ENCODE measurements around the gene SPATA31D1.
"Not testable (repeated sequence)": the region's sequence is repeated elsewhere in the genome, so short reads cannot be mapped to it uniquely, and the experiment has no call there.

The SPATA31D1 gene

DNA sequence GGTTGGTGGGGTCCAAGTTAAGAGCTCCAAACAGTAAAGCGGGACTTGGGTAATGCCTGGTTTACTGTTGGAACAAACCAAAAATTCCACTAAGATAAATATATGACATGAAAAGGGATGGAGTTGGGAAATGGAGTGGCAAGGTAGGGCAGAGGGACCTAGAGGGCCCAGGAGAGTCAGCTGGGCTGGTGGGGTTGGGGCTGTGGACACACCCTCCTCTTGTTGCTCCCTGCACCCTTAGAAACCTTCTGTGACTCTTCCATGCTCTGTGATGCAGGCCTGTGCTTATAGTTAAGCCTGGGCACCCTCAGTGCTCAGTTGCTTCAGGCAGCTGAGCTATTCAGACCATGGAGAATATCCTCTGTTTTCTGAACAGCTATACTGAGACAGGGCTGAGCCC lies at the start of gene SPATA31D1:
Gene SPATA31D1, plus strand, starts transcription at position 301 of the 400 bp plus-strand sequence. Its CDS starts 47 bp downstream, at position 348.
- H3K36me3 ChIP-seq (replicated peaks); in situ Hi-C loops (cut with MboI; ENCODE audit: low sequenced_read_pairs); H3K4me3 ChIP-seq; H3K4me1 ChIP-seq; DNase-seq (ENCODE audit: low spot score in 2 of 2); H3K27me3 ChIP-seq (ENCODE audit: low read depth); H3K9me3 ChIP-seq: not testable (repeated sequence)

DNA sequence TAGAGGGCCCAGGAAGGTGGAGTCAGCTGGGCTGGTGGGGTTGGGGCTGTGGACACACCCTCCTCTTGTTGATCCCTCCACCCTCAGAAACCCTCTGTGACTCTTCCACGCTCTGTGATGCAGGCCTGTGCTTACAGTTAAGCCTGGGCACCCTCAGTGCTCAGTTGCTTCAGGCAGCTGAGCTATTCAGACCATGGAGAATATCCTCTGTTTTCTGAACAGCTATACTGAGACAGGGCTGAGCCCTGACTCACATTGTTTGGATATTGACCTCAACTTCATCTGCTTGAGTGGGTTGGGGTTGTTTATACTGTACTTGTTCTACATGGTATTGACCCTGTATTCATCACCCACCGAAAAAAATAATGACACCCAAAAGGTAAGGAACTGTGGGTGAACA lies 45.2 kb upstream of the SPATA31D1 start, which contains the start of gene SPATA31D3:
Gene SPATA31D3, plus strand, starts transcription at position 108 of the 400 bp plus-strand sequence. Its CDS starts 86 bp downstream, at position 194.
- H3K36me3 ChIP-seq (replicated peaks); in situ Hi-C loops (cut with MboI; ENCODE audit: low sequenced_read_pairs); H3K27me3 ChIP-seq (ENCODE audit: low read depth); H3K4me1 ChIP-seq; H3K9me3 ChIP-seq; DNase-seq (ENCODE audit: low spot score in 2 of 2); H3K4me3 ChIP-seq: not testable (repeated sequence)

DNA sequence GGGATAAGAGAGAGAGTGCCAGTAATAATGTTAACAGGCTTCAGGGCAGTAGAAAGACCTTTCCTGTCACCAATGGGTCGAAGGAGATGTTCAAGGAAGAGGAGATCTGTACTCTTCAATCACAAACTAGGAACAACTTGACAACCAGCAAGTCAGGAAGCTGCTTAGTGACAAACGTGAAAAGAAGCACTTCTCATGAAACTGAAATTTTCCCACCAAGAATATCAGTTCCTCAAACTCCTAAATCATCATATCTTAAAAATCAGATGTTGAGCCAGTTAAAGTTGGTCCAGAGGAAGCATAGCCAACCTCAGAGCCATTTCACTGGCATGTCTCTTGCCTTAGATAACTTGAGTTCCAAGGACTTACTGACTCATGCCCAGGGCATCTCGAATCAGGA lies 39.9 kb upstream of the SPATA31D1 start:
- H3K36me3 ChIP-seq (replicated peaks); in situ Hi-C loops (cut with MboI; ENCODE audit: low sequenced_read_pairs); H3K4me1 ChIP-seq; H3K9me3 ChIP-seq; H3K4me3 ChIP-seq; H3K27me3 ChIP-seq (ENCODE audit: low read depth); DNase-seq (ENCODE audit: low spot score in 2 of 2): not testable (repeated sequence)

DNA sequence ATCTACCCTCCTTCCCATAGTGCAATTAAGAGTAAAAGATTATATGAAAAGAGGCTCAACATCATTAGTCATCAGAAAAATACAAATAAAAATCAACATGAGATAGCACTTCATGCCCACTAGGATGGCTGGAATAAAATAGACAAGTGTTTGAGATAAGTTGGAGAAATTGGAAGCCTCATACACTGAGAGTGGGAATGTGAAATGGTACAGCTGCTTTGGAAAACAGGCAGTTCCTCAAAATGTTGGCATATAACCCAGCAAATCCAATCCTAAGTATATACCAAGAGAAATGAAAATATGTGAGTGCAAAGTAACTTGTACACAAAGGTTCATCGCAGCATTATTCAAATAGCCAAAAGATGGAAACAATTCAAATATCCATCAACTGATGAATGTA lies 35.5 kb upstream of the SPATA31D1 start:
- Histone ChIP-seq H3K4me1 (no peaks in the 10 kb centered on the region), H3K27me3 (ENCODE audit: low read depth) (no peaks in the 10 kb centered on the region), H3K4me3 (no peak overlapping the region), H3K36me3 (replicated peaks) (no peaks in the 10 kb centered on the region), H3K9me3 (no peaks in the 10 kb centered on the region)
- in situ Hi-C loops (cut with MboI; ENCODE audit: low sequenced_read_pairs), result no loop called here
- DNase-seq (ENCODE audit: low spot score in 2 of 2), result no peak

DNA sequence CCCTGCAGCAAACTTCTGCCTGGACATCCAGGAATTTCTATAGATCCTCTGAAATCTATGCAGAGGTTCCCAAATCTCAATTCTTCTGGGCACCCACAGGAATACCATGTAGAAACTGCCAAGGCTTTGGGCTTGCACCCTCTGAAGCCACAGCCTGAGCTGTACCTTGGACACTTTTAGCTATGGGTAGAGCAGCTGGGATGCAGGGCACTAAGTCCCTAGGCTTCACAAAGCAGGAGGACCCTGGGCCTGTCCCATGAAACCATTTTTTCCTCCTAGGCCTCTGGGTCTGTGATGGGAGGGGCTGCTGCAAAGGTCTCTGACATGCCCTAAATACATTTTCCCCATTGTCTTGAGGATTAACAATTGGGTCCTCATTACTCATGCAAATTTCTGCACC lies 32.9 kb upstream of the SPATA31D1 start:
- no peak for DNase-seq (ENCODE audit: low spot score in 2 of 2)
- Histone ChIP-seq H3K4me3 (no peak overlapping the region), H3K36me3 (replicated peaks) (no peaks in the 10 kb centered on the region), H3K4me1 (no peaks in the 10 kb centered on the region), H3K27me3 (ENCODE audit: low read depth) (no peaks in the 10 kb centered on the region), H3K9me3 (no peaks in the 10 kb centered on the region)
- in situ Hi-C loops (cut with MboI; ENCODE audit: low sequenced_read_pairs), result no loop called here

DNA sequence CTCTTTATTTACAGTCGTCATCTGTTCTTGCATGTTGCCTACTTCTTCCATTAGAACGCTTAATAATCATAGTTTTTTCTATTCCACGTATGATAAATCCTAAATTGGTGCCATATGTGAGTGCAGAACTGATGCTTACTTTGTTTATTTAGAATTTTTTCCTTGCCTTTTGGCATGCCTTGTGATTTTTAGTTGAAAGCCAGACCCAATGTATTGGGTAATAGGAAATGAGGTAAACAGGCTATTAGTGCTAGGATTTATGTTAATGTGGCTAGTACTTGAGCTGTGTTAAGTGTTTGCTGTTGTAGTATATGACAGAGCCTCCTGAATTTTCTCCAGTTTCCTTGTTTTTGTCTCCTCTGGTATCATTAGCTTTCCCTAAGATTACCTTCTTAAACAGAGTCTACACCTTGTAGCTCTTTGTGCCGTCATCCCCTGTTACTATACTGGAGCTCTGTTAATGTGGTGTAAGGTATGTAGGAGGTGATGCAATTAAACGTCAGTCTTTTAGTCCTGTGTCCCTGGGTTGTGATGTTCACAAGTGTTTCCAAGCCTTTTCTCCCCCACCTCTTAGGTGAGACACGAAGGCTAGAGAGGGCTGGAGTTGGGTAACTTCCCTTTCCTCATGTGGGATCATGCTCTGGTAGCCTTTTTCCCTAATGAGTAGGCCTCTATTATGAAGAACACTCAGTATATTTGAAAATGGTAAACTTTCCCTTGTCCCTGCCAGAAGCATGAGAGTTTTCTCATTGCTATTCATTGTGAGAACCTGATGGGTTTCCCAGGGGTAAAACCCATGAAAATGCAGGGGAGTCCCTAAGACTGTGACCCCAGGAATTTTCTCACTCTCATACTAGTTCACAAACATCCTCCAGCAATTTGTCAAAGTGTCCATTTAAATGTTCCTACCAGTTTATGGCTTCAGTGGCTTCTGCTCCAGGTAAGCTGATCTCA lies 24.1 kb upstream of the SPATA31D1 start:
- no peaks in the 10 kb centered on the region for H3K36me3 ChIP-seq (replicated peaks)
- H3K27me3 ChIP-seq (ENCODE audit: low read depth), result no peaks in the 10 kb centered on the region
- in situ Hi-C loops (cut with MboI; ENCODE audit: low sequenced_read_pairs), result no loop called here
- H3K4me1 ChIP-seq, result no peaks in the 10 kb centered on the region
- H3K4me3 ChIP-seq, result no peak overlapping the region
- no peak for DNase-seq (ENCODE audit: low spot score in 2 of 2)
- no peaks in the 10 kb centered on the region for H3K9me3 ChIP-seq

DNA sequence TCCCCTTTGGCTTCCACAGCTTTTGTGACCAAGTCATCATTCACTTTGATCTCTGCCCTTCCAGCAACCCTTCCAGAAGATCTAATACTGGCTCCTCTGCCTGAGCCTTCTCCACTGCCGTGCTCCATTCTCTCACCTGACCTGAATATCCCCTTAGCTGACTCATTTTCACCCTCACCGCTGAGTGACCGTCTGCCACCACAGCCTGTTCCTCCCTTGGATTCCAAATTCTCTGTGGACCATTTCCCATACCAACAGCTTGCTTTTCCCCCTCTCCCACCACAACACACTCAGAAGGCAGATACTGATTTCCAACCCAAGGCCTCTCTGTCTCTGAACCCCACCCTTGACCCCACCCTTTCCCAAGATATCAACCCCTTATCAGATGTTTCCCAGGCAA lies 20.5 kb upstream of the SPATA31D1 start:
- no peaks in the 10 kb centered on the region for H3K27me3 ChIP-seq (ENCODE audit: low read depth)
- H3K36me3 ChIP-seq (replicated peaks), result no peaks in the 10 kb centered on the region
- H3K9me3 ChIP-seq, result no peaks in the 10 kb centered on the region
- in situ Hi-C loops (cut with MboI; ENCODE audit: low sequenced_read_pairs), result no loop called here
- H3K4me3 ChIP-seq, result no peak overlapping the region
- no peaks in the 10 kb centered on the region for H3K4me1 ChIP-seq
- DNase-seq (ENCODE audit: low spot score in 2 of 2), result no peak

DNA sequence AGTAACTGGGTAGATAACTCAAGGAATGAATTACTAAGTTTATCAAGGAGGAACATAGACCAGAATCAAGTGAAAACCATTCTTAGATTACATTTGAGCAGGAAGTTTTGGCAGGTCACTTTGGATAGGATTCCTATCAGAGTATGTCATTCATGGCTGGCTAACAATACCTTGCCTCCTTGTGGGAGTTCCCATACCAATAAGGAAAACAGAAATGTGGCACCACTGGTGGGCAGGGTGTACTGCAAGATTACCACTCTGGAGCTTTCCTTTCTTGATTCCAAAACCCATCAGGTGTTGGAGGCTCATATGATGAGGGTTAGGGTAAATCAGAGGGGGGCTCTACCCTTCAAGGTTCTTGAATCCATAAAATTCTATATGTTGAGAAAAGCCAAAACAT lies 18.6 kb upstream of the SPATA31D1 start:
- Histone ChIP-seq H3K9me3 (no peaks in the 10 kb centered on the region), H3K4me1 (no peaks in the 10 kb centered on the region), H3K27me3 (ENCODE audit: low read depth) (no peaks in the 10 kb centered on the region), H3K36me3 (replicated peaks) (no peaks in the 10 kb centered on the region), H3K4me3 (no peak overlapping the region)
- in situ Hi-C loops (cut with MboI; ENCODE audit: low sequenced_read_pairs), result no loop called here
- DNase-seq (ENCODE audit: low spot score in 2 of 2), result no peak

DNA sequence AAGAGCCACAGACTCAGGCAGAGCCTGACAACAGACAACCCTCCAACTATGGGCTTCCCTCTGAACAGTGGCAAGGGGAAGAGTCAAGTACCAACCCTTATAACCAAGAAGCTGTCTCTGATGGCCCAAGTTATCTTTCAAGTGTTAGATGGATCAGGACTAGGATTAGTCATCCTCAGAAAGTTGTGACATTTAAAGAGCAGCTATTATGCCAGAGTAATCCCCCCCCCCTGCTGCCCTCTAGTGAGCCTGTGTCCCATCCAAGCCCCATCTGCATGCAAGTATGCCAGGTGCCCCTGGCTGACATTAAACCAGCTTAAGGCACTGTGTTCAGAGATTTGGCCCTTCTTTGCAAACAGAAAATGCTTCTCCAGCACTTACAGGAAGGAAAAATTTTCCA lies 16.8 kb upstream of the SPATA31D1 start:
- DNase-seq (ENCODE audit: low spot score in 2 of 2), result no peak
- Histone ChIP-seq H3K36me3 (replicated peaks) (no peaks in the 10 kb centered on the region), H3K4me1 (no peaks in the 10 kb centered on the region), H3K4me3 (no peak overlapping the region), H3K27me3 (ENCODE audit: low read depth) (no peaks in the 10 kb centered on the region), H3K9me3 (no peaks in the 10 kb centered on the region)
- in situ Hi-C loops (cut with MboI; ENCODE audit: low sequenced_read_pairs), result no loop called here

DNA sequence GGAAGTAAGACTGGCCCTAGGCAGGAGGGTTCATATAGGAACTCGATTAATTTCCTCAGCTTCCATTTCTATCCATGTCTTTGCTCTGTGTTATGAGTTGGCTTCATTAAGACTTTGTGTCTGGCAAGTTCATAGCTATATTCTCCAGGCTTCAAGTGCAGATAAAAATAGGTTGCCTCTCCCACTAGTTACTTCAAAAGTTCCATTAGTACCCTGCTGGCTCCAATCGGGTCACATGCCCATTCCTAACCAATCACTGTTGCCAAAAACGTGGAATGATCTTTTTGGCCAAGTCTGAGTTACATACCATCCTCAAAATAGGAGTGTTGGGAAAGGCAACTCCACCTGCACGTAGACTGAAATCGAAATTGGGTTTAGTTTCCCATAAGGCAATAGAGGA lies 13.8 kb upstream of the SPATA31D1 start:
- Histone ChIP-seq H3K36me3 (replicated peaks) (no peaks in the 10 kb centered on the region), H3K27me3 (ENCODE audit: low read depth) (no peaks in the 10 kb centered on the region), H3K4me1 (no peaks in the 10 kb centered on the region), H3K4me3 (no peak overlapping the region), H3K9me3 (no peaks in the 10 kb centered on the region)
- in situ Hi-C loops (cut with MboI; ENCODE audit: low sequenced_read_pairs), result no loop called here
- DNase-seq (ENCODE audit: low spot score in 2 of 2), result no peak

DNA sequence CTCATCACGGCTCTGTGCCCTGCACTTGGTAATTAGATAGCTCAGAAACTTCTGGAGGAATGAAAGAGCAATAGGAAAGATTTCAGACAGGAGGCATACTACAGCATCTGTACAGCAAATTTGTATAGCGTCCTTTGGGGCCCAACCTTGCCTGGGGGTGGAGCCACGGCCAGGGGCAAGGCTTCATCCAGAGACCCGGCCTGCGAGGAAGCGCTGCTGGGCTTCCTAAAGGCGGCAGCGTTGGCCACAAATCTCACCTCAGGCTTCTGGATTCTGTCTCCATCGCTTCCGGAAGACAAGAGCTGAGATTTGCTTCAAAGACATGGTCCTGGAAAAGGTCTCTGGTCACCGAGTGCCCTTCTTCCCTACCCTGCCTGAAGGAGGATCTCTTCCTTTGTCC lies 12.2 kb upstream of the SPATA31D1 start:
- in situ Hi-C loops (cut with MboI; ENCODE audit: low sequenced_read_pairs), result no loop called here
- no peaks in the 10 kb centered on the region for H3K4me1 ChIP-seq
- no peaks in the 10 kb centered on the region for H3K27me3 ChIP-seq (ENCODE audit: low read depth)
- no peak overlapping the region for H3K4me3 ChIP-seq
- no peaks in the 10 kb centered on the region for H3K9me3 ChIP-seq
- H3K36me3 ChIP-seq (replicated peaks), result no peaks in the 10 kb centered on the region
- DNase-seq (ENCODE audit: low spot score in 2 of 2), result no peak

DNA sequence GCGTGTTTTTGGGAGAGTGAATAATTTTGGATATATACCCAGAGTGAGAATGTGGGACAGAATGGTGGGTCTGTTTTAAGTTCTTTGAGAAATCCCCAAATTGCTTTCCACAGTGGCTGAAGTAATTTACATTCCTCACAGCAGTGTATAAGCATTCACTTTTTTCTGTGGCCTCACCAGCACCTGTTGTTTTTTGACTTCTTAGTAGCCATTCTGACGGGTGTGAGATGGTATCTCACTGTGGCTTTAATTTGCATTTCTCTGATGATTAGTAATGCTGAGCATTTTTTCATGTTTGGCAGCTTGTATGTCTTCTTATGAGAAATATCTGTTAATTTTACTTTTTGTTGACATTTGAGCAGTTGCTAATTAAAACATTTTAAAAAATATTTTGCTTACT lies 9.4 kb upstream of the SPATA31D1 start:
- in situ Hi-C loops (cut with MboI; ENCODE audit: low sequenced_read_pairs), result no loop called here
- DNase-seq (ENCODE audit: low spot score in 2 of 2), result no peak
- H3K27me3 ChIP-seq (ENCODE audit: low read depth), result no peaks in the 10 kb centered on the region

DNA sequence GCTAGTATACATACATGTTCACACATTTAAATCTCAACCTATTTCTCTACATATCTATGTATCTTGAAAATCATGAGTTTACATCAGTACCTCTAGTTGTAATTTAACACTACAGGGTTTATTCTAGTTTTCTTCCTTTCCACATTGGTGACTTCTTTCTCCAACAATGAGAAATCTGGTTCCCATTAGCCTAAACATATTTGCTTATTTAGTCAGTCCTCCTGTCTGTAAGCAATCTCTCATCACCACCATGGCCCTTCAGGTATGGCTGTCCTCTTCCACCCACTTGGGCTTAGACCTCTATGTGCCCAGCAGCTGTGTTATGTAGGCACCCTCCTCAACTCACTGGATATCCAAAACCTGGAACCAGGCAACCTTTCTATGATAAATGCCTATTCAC lies 8.0 kb upstream of the SPATA31D1 start:
- Histone ChIP-seq H3K9me3 (no peaks in the 10 kb centered on the region), H3K4me1 (no peaks in the 10 kb centered on the region), H3K36me3 (replicated peaks) (no peaks in the 10 kb centered on the region), H3K27me3 (ENCODE audit: low read depth) (no peaks in the 10 kb centered on the region), H3K4me3 (no peak overlapping the region)
- in situ Hi-C loops (cut with MboI; ENCODE audit: low sequenced_read_pairs), result no loop called here
- DNase-seq (ENCODE audit: low spot score in 2 of 2), result no peak

More for the DNA sequence above, 9.4 kb upstream of the SPATA31D1 start:
- no peaks in the 10 kb centered on the region for H3K36me3 ChIP-seq (replicated peaks)
- no peaks in the 10 kb centered on the region for H3K9me3 ChIP-seq
- H3K4me3 ChIP-seq, result no peak overlapping the region
- no peaks in the 10 kb centered on the region for H3K4me1 ChIP-seq

DNA sequence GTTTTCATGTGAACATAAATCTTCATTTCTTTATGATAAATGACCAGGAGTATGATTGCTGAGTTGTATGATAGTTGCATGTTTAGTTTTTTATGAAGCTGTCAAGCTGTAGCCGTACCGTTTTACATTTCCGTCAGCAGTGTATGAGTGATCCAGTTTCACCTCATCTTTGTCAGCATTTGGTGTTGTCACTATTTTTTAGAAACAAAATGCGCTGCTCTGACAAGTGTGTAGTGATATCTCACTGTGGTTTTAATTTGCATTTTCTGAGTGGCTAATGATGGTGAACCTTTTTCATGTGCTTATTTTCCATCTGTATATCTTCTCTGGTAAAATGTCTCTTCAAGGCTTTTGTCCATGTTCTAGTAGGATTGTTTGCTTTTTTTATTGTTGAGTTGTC lies 6.7 kb upstream of the SPATA31D1 start:
- in situ Hi-C loops (cut with MboI; ENCODE audit: low sequenced_read_pairs), result no loop called here
- Histone ChIP-seq H3K9me3 (no peaks in the 10 kb centered on the region), H3K4me1 (no peaks in the 10 kb centered on the region), H3K36me3 (replicated peaks) (no peaks in the 10 kb centered on the region), H3K4me3 (no peak overlapping the region), H3K27me3 (ENCODE audit: low read depth) (no peaks in the 10 kb centered on the region)
- DNase-seq (ENCODE audit: low spot score in 2 of 2), result no peak

All from HAP-1 (cell line).